H1 (cell line): ENCODE data around the gene PPP1CA.

Experiments
- CTCF ChIP-seq, 3 experiments: IDR thresholded peaks; 1 replicate in 2 of 3; 2 replicates in 1 of 3; pipeline versions ENCODE4 v1.5.1 to v1.6.1; 2011; ENCODE audit warnings: low read length in 3 of 3, mild to moderate bottlenecking in 3 of 3, inconsistent platforms in 2 of 3, low read depth in 1 of 3, moderate library complexity in 1 of 3; ENCODE audit not compliant: insufficient read depth in 1 of 3; ENCODE audit errors: control extremely low read depth in 1 of 3
- E2F6 ChIP-seq: IDR thresholded peaks from 2 replicates; pipeline ENCODE4 v1.6.1; 2012; ENCODE audit warnings: inconsistent platforms
- EP300 ChIP-seq, 2 experiments: IDR thresholded peaks; 1 replicate in 1 of 2; 2 replicates in 1 of 2; pipeline ENCODE4 v1.6.1; 2011 to 2012; ENCODE audit warnings: low read depth in 2 of 2, low read length in 2 of 2, mild to moderate bottlenecking in 2 of 2, borderline replicate concordance in 1 of 2, inconsistent platforms in 1 of 2, moderate library complexity in 1 of 2
- EZH2 ChIP-seq: fragments of 200-600 bp; sonication (generic); IDR thresholded peaks from 2 replicates; pipeline ENCODE4 v1.7.1; 2012; ENCODE audit warnings: low read depth, mild to moderate bottlenecking, moderate library complexity, low read length, inconsistent platforms; ENCODE audit not compliant: severe bottlenecking
- HDAC6 ChIP-seq: IDR thresholded peaks from one replicate; pipeline ENCODE4 v1.7.1; 2012; ENCODE audit warnings: low read depth, mild to moderate bottlenecking, inconsistent platforms, low read length, moderate library complexity
- JUN ChIP-seq: IDR thresholded peaks from 2 replicates; pipeline ENCODE4 v1.6.1; 2011; ENCODE audit warnings: low read depth, mild to moderate bottlenecking, improper control_type of control experiment, low read length
- KDM5A ChIP-seq: fragments of 200-600 bp; IDR thresholded peaks from 2 replicates; pipeline ENCODE4 v1.7.1; 2012; ENCODE audit warnings: mild to moderate bottlenecking, low read length, inconsistent platforms, mixed read lengths
- SRF ChIP-seq: IDR thresholded peaks from 2 replicates; pipeline ENCODE4 v1.6.1; 2011; ENCODE audit warnings: mild to moderate bottlenecking, low read depth, low read length, moderate library complexity
- USF2 ChIP-seq: IDR thresholded peaks from 2 replicates; pipeline ENCODE4 v1.6.1; 2011; ENCODE audit warnings: low read length, improper control_type of control experiment

GRCh38 chr11:67371189-67371910, 30.3 kb downstream of the PPP1CA start:
- TF ChIP-seq KDM5A (no peak), JUN (no peak), SRF (no peak), EP300 (IDR thresholded peaks at IDR 0.05; ENCODE audit: borderline replicate concordance in 1 of 2, low read depth in 2 of 2, low read length in 2 of 2) (no peak), USF2 (no peak), HDAC6 (no peak), CTCF (IDR thresholded peaks at IDR 0.05; ENCODE audit: control extremely low read depth in 1 of 3, insufficient read depth in 1 of 3, low read depth in 1 of 3, low read length in 3 of 3) (peak in 2 of 3 experiments; percentile 41 to 59; a peak in 2 of 4 replicates), EZH2 (no peak), E2F6 (no peak)
